ENCODE measurements around the gene OSBPL2.

Gene OSBPL2

GRCh38 chr20:62227977-62228958, 10.1 kb upstream of the OSBPL2 start:
- no peak for DNase-seq (ENCODE audit: insufficient read length, low spot score)
- no peak for TF ChIP-seq CTCF (IDR thresholded peaks at IDR 0.05; ENCODE audit: insufficient read depth, missing control alignments)
- FAIRE-seq: no peak

GRCh38 chr20:62228982-62229545, 9.3 kb upstream of the OSBPL2 start:
- DNase-seq (ENCODE audit: insufficient read length, low spot score) (no peak), FAIRE-seq (no peak)
- TF ChIP-seq CTCF (IDR thresholded peaks at IDR 0.05; ENCODE audit: insufficient read depth, missing control alignments): no peak

GRCh38 chr20:62229667-62230066, 8.7 kb upstream of the OSBPL2 start:
- FAIRE-seq: no peak
- TF ChIP-seq CTCF (IDR thresholded peaks at IDR 0.05; ENCODE audit: insufficient read depth, missing control alignments): no peak
- DNase-seq (ENCODE audit: insufficient read length, low spot score): no peak

GRCh38 chr20:62230276-62230675, 8.0 kb upstream of the OSBPL2 start:
- no peak for TF ChIP-seq CTCF (IDR thresholded peaks at IDR 0.05; ENCODE audit: insufficient read depth, missing control alignments)
- DNase-seq (ENCODE audit: insufficient read length, low spot score) (no peak), FAIRE-seq (no peak)

GRCh38 chr20:62230696-62231095, 7.6 kb upstream of the OSBPL2 start:
- no peak for DNase-seq (ENCODE audit: insufficient read length, low spot score)
- FAIRE-seq: no peak
- TF ChIP-seq CTCF (IDR thresholded peaks at IDR 0.05; ENCODE audit: insufficient read depth, missing control alignments): no peak

- FAIRE-seq (no peak), DNase-seq (ENCODE audit: insufficient read length, low spot score) (no peak)
- TF ChIP-seq CTCF (IDR thresholded peaks at IDR 0.05; ENCODE audit: insufficient read depth, missing control alignments): no peak
Measured at GRCh38 chr20:62231292-62231691, 7.0 kb upstream of the OSBPL2 start.

GRCh38 chr20:62232194-62232593, 6.1 kb upstream of the OSBPL2 start:
- TF ChIP-seq CTCF (IDR thresholded peaks at IDR 0.05; ENCODE audit: insufficient read depth, missing control alignments): no peak
- no peak for DNase-seq (ENCODE audit: insufficient read length, low spot score)
- FAIRE-seq: no peak
